PC-3 (cell line): ENCODE results near the gene SAMD9.

Source experiments
- EZH2 ChIP-seq: fragments of 300-600 bp; sonication (generic); IDR thresholded peaks from one replicate; pipeline ENCODE4 v1.6.1; 2017; ENCODE audit warnings: antibody characterized with exemption, mild to moderate bottlenecking, low read length; ENCODE audit not compliant: unreplicated experiment
- EZH2phosphoT487 ChIP-seq: fragments of 300-600 bp; sonication (generic); IDR thresholded peaks from 2 replicates; pipeline ENCODE4 v1.6.1; 2018; ENCODE audit warnings: mild to moderate bottlenecking, antibody characterized with exemption, low read length, borderline replicate concordance
- TF ChIP-seq, protein P1 (sequence below): fragments of 300-600 bp; sonication (generic); conservative IDR thresholded peaks from 2 replicates; pipeline ENCODE4 v1.5.1; 2017; ENCODE audit warnings: antibody characterized with exemption, low read depth, mild to moderate bottlenecking, low read length

DNA sequence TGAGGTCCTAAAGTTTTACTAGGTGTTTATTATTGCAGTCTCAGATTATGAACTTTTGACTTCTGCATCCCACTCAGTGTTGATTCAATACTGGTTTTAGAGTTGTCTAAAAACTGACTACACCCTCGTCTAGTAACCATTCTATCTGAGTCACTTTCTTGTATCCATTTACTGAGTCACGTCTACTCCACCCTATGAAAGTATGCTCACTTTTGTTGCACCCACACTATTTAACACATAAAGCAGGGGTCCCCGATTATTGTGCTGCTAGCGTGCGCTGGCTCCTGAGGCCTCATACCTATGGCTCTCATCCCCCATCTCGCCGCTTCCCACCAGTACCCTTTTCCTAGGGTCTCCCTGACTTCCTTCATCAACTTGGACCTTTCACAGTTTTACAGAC lies 2.0 kb downstream of the SAMD9 start:
- TF ChIP-seq, protein P1, sequence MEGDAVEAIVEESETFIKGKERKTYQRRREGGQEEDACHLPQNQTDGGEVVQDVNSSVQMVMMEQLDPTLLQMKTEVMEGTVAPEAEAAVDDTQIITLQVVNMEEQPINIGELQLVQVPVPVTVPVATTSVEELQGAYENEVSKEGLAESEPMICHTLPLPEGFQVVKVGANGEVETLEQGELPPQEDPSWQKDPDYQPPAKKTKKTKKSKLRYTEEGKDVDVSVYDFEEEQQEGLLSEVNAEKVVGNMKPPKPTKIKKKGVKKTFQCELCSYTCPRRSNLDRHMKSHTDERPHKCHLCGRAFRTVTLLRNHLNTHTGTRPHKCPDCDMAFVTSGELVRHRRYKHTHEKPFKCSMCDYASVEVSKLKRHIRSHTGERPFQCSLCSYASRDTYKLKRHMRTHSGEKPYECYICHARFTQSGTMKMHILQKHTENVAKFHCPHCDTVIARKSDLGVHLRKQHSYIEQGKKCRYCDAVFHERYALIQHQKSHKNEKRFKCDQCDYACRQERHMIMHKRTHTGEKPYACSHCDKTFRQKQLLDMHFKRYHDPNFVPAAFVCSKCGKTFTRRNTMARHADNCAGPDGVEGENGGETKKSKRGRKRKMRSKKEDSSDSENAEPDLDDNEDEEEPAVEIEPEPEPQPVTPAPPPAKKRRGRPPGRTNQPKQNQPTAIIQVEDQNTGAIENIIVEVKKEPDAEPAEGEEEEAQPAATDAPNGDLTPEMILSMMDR, result no peak
- no peak for TF ChIP-seq EZH2
- TF ChIP-seq EZH2phosphoT487, result no peak
